HUES48 (cell line): ENCODE measurements around the gene ADCY7.

Source experiments
- H3K27ac ChIP-seq: one replicate; pipeline ENCODE4 v1.7.0; 2013; ENCODE audit warnings: low read depth, low read length, inconsistent platforms
- H3K27me3 ChIP-seq: 2 replicates; pipeline ENCODE4 v1.6.1; 2013; ENCODE audit warnings: mild to moderate bottlenecking, low read length; ENCODE audit not compliant: control insufficient read depth, insufficient read depth
- H3K36me3 ChIP-seq: 2 replicates; pipeline ENCODE4 v1.6.1; 2013; ENCODE audit warnings: low read length; ENCODE audit not compliant: control insufficient read depth, insufficient read depth
- H3K4me1 ChIP-seq: 2 replicates; pipeline ENCODE4 v1.6.1; 2013; ENCODE audit warnings: mild to moderate bottlenecking, low read length; ENCODE audit not compliant: control insufficient read depth, insufficient read depth
- H3K4me3 ChIP-seq: 2 replicates; pipeline ENCODE4 v1.5.1; 2013; ENCODE audit warnings: mild to moderate bottlenecking, low read depth, low read length
- H3K9ac ChIP-seq: 2 replicates; pipeline ENCODE4 v1.6.1; 2013; ENCODE audit warnings: mild to moderate bottlenecking, low read depth, low read length, moderate library complexity
- H3K9me3 ChIP-seq: 2 replicates; pipeline ENCODE4 v1.6.1; 2013; ENCODE audit warnings: low read length; ENCODE audit not compliant: control insufficient read depth, insufficient read depth

ADCY7 gene

DNA sequence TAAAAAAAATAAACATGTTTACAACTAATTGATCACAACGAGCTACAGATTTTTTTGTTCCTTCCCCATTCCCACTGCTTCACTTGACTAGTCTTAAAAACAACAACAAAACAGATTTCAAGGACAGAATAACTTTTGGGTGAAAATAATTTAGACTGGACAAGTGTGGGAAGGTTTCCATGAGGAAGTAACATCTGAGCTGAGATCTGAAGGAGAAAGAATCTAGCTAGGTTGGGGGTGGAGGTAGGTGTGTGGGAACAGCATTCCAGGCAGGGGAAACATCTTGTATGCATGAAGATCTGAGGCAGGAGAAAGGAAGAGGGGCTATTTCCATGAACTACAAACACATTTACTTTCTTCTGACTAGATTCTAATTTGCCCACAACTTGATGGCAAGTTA lies 93.3 kb downstream of the ADCY7 start:
- peaks cover 6% of the 10 kb centered on the region; the same call in 1 of the 2 replicates for H3K4me1 ChIP-seq
- H3K36me3 ChIP-seq = peaks cover 84% of the 10 kb centered on the region
- H3K27ac ChIP-seq = no peak overlapping the region
- no peak overlapping the region for H3K4me3 ChIP-seq
- H3K9me3 ChIP-seq = no peaks in the 10 kb centered on the region
- H3K27me3 ChIP-seq = no peaks in the 10 kb centered on the region
- no peak overlapping the region for H3K9ac ChIP-seq

DNA sequence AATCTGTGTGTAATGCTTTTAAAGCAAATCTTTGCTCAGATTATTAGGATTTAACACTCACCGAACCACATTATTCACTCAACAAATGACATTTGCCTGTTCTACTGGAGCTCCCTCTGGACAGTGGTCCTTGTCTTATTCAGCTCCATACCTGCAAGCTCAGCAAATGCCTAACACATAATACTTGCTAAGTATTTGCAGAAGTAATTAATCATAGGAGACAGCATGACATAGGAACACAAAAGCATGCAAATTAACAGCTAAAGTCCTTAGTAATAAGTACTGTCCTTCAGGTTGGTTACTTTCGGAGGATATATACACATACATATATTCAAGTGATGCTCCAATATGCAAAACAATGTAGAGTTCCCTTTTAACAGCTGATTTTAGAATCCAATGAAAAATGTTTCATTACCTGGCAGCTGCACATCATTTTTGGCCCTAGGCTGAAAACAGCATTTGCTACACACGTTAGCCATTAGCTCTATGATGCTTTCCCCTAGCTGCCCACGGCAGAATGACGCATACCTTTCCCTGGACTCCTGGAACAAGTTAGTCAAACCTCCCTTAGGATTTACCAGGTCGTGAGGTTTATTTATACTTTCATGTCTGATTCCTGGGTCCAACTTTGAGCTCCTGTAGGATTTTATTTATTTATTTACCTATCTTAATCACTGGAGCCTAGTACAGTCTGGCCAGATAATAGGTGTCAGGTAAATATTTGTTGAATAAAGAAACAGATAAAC lies 93.9 kb downstream of the ADCY7 start:
- H3K27ac ChIP-seq = no peak overlapping the region
- H3K36me3 ChIP-seq = peaks cover 88% of the 10 kb centered on the region
- H3K9me3 ChIP-seq = no peaks in the 10 kb centered on the region
- no peaks in the 10 kb centered on the region for H3K27me3 ChIP-seq
- H3K9ac ChIP-seq = no peak overlapping the region
- peaks cover 6% of the 10 kb centered on the region; the same call in 1 of the 2 replicates for H3K4me1 ChIP-seq
- H3K4me3 ChIP-seq = no peak overlapping the region

DNA sequence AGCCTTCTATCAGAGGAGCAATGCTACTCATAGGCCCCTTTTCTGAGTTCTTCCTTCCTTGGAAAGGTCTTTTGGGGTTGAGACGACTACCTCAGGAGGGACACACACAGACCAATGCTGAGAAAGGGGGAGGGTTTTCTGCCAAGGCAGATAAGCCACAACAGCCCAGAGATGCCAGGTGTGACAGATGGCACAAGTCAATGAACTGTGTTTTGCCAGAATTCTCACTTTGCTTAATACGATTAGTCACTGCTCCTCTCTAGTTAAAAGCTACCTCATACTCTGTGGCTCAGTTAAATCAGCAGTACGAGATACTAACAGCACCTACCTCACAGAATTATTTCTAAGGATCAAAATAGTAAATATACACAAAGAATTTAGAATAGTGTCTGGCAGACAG lies 94.4 kb downstream of the ADCY7 start:
- H3K36me3 ChIP-seq = peaks cover 94% of the 10 kb centered on the region

DNA sequence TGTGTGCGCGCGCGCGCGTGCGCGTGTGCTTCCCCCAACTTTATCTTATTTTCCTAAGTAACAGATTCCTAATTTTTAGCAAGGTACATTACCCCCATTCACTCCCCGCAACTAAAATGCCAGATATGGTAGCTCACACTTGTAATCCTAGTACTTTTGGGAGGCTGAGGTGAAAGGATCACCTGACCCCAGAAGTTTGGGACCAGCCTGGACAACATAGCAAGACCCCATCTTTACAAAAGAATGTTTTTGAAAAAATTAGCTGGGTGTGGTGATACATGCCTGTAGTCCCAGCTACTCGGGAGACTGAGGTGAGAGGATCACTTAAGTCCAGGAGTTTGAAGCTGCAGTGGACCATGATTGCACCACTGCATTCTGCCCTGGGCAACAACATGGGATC lies 97.3 kb downstream of the ADCY7 start:
- H3K4me1 ChIP-seq = peaks cover 11% of the 10 kb centered on the region
- no peak overlapping the region for H3K9ac ChIP-seq
- H3K36me3 ChIP-seq = peaks cover 85% of the 10 kb centered on the region
- no peak overlapping the region for H3K4me3 ChIP-seq
- no peak overlapping the region for H3K27ac ChIP-seq
- no peaks in the 10 kb centered on the region for H3K27me3 ChIP-seq
- no peaks in the 10 kb centered on the region for H3K9me3 ChIP-seq

More for the DNA sequence above, 94.4 kb downstream of the ADCY7 start:
- Histone ChIP-seq H3K27ac (no peak overlapping the region), H3K9me3 (no peaks in the 10 kb centered on the region), H3K27me3 (no peaks in the 10 kb centered on the region), H3K4me3 (no peak overlapping the region), H3K9ac (no peak overlapping the region), H3K4me1 (peaks cover 6% of the 10 kb centered on the region; the same call in 1 of the 2 replicates)

DNA sequence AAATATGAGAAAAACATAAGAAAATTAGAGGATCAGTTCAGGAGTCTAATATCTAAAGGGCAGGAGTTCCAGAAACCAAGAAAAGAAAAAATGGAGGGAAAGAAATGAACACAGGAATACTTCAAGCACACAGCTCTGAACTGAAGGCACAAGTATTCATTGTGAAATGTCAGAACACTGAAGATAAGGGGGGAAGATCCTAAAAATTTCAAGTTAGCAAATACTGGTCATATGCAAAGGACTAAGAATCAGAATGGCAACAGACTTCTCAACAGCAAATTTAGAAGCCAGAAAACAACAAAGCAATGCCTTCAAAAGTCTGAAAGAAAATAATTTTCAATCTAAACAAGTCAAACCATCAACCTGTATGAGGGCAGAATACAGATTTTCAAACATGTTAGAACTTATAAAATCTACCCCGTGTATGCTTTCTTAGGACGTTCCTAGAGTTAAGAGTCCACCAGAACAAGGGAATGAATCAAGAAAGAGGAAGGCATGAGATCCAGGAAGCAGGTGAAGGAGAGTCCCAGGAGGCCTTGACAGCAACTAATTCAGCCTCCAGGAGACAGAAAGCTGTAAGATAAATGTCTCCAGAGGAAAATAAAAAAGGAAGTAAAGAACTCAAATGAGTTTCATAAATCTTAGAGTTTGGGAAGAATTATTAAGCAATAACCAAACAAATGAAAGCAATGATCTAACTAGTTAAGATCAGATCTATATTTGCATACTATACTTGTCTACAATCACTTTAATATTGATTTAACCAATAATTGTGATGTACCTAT lies 99.6 kb downstream of the ADCY7 start:
- Histone ChIP-seq H3K9me3 (no peaks in the 10 kb centered on the region), H3K4me3 (no peak overlapping the region), H3K9ac (no peak overlapping the region), H3K27ac (no peak overlapping the region), H3K36me3 (peaks cover 62% of the 10 kb centered on the region), H3K4me1 (peaks cover 9% of the 10 kb centered on the region), H3K27me3 (no peaks in the 10 kb centered on the region)
